Measurements from ENCODE around the gene ZIC5.

ZIC5 gene

DNA sequence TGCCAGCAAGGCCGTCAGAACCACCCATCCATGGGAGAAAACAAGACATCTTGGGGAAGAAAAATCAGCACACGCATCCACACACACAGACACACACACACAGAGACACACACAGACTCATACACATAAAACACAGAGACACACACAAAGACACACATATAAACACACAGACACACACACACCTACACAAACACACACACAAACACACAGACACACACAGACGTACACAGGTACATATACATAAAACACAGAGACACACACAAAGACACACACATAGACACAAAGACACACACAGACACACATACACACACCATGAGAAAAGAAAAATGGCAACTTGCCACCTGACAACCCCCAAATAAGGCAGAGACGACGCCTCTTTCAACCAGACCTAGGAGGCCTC lies 40.6 kb downstream of the ZIC5 start:
- DNase-seq = no peak

DNA sequence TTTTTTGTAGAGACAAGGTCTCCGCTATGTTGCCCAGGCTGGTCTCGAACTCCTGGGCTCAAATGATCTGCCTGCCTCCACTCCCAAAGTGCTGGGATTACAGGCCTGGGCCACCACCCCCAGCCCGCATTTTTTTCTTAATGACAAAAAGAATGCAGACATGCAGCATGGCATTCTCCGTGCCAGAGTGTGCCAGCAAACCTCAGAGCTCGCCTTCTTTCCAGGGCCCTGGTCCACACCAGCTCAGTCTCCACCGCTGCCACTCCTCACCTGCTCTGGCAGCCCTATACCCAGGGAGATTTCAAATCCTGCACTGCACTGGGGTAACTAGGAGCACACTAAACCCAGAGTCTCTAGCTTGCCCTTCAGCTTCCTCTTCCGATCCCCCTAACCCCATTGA lies 41.7 kb downstream of the ZIC5 start:
- DNase-seq = no peak

DNA sequence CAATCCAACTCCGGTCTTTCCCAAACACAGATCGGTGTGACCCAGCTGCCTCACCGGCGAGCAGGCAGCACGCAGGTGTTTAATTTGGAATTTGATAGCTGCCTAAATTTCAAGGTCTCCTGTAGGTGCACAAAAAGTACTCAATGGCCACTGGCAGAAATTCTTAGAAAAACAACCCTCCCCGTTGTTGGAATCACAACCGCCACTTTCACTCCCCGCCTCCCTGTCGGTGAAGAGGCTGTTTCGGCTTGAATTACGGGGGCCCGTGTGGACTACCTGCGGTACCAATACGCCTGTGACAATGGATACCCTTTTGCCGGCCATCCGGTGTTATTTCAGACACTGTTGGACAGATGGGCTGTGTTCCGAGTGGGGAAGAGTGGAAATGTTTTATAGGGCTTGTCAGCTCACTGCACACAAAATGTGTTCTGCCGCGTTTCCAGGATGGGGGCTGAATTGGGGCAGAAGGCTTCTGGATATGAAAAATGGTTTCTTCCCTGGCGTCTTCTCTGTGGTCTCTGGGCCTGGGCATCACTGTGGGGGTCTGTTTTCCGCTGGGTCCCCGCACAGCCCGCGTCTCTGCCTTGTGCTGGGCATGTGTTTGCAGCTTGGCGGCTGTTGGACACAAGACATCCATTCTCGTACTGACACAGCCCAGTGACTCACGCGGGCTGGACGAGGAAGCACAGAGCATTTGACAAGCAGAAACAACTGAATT lies 45.4 kb downstream of the ZIC5 start:
- no peak for DNase-seq

DNA sequence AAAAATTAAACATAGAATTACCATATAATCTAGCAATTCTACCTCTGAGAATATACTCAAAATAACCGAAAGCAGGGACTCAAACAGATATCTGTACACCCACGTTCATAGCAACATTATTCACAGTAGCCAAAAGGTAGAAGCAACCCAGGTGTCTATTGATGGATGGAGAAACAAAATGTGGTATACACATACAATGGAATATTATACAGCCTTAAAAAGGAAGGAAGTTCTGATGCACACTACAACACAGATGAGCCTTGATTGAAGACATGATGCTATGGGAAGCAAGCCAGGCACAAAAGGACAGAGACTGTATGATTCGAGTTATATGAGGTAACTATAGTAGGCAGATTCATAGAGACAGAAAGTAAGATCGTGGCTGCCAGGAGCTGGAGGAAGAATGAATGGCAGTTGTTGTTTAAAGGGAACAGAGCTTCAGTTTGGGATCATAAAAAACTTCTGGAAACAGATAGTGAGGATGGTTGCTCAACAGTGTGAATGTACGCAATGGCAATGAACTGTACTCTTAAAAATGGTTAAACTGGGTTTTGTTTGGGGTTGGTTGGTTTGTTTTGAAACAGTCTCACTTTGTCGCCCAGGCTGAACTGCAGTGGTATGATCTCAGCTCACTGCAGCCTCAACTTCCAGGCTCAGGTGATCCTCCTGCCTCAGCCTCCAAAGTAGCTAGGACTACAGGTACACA lies 47.5 kb downstream of the ZIC5 start:
- DNase-seq = no peak

DNA sequence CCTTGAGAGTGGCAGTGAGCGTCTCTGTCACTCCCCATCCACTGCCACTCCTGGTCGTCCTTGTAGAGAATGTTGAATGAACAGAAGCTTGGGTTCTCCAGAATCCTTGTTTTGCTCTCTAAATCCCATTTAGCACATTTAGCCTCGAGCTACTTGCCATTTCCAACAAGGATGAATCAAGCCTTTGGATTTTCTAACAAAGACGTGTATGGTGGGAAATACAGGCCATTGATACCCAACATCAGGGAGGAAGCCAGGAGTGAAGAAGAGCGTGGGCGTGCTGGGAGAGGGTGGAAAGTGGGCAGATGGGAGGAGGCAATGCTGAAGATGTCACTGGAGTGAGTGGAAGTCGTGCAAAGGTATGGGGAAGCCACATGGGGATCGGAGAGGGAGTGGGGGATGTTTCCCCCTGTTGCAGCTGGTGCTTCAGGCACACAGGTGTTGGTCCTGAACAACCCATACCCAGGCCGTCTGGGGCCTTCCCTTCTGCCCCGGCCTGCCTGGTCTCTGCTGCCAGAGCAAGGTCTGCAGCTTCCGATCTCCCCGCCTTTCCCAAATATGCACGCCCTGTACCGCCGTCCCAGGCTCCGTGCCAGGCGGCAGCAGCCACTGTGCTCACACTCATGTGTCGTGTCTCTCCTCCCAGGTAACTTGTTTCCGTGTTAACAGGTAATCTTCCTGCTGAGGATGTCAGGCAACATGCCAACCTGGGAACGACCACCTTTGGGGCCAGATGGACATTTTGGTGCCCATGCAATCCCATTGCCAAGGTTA lies 48.7 kb downstream of the ZIC5 start:
- DNase-seq = no peak

DNA sequence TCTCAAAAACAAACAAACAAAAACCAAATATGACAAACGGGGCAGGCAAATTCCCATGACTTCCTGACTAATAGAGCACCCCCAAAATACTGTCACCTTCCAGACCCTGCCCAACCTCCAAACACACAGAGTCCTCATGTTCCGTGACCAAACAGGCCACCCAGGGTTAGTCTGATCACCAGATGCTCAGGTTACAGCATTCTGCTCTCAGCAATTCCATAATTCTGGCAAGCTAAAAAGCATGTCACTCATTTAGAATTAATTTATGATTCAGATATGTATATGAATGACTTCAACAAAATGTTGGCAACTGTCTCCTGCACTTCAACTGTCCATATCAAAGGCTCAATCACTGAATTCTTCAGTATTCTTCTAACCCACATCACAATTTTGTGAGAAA lies 52.4 kb downstream of the ZIC5 start:
- no peak for DNase-seq

DNA sequence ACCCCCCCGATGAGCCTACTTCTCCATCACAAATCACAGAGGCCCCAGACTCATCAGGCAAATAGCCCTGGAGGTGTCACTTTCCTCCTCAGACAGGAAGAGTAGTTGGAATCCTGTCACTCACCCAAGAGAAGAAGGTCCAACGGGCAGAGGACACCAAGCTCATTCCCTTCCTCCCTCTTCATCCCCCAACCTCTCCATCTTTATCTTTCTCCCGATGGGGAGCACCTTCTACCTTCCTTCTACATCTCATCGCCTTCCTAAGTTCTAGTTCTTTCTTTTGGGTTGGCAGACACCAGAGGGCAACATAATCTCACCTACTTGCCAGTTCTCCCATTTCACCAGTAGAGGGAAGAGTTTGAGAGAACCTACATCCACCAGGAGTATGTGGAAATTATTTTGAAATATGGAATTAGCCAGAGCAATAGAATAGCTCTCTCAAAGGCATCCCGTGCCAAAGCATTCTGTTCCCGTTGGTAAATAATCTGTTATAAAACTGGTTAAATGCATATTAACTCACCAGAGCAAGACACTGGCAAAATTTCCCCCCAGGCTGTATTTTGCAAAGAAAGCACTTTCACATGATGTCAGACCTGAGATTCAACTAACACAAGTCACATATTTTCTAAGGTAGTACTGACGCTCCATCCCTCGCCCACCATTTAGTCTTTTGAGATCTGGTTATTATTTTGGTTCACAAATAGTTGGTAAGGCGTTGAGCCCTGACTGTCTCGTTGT lies 55.0 kb downstream of the ZIC5 start:
- no peak for DNase-seq

DNA sequence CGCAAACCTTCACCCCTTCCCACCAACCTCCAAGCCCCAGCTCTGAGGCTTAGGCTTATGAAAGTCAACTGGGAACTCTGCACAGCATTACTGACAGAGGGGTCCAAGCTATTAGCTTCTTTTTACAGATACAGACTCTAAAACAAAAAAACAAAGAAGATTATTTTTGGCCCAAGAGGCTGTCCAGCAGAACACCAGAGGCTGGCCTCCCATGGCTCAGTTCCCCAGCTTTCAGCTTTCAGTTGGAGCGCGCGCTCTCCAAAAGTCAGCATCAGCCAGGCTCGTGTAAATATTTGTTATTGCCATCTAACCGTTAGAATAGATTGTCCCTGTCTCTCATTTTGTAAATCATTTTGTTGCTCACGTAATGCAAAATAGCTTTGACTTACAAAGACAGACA lies 58.4 kb downstream of the ZIC5 start:
- DNase-seq = no peak

All from effector CD8-positive, alpha-beta T cell (primary cell).